Left lung (tissue), 10 donors: Measurements from ENCODE around the gene RAB40C. TPM values are rescaled to one million over a fixed set of nuclear protein-coding genes. Genes with fewer than 3 reads are reported as not detected.

Experiments used
- ATAC-seq: fragments of 200-7000 bp; cut with Tn5 transposase; one replicate; pipeline ENCODE4 v1.9.1; 2020; ENCODE audit warnings: moderate library complexity
- DNase-seq, 4 donors: peaks; one replicate each; pipeline ENCODE4 v3.0.0-alpha.2; 2013 to 2020
- H3K27ac ChIP-seq, 2 donors: fragments of 200-600 bp; sonication (generic) in 1 of 2; one replicate each; pipeline versions ENCODE4 v1.5.0 to v1.8.0; 2020 to 2021
- H3K27me3 ChIP-seq, 2 donors: fragments of 200-600 bp; sonication (generic) in 1 of 2; one replicate each; pipeline versions ENCODE4 v1.5.0 to v1.8.0; 2020 to 2021
- H3K36me3 ChIP-seq, 2 donors: fragments of 200-600 bp; sonication (generic) in 1 of 2; one replicate each; pipeline versions ENCODE4 v1.5.0 to v1.8.0; 2020 to 2021
- H3K4me1 ChIP-seq, 2 donors: fragments of 200-600 bp; one replicate each; pipeline ENCODE4 v1.8.0; 2021
- H3K4me3 ChIP-seq, 2 donors: fragments of 200-600 bp; sonication (generic) in 1 of 2; one replicate each; pipeline versions ENCODE4 v1.5.0 to v1.8.0; 2020 to 2021; ENCODE audit warnings: mild to moderate bottlenecking in 1 of 2
- H3K9me3 ChIP-seq, 2 donors: fragments of 200-600 bp; sonication (generic) in 1 of 2; one replicate each; pipeline versions ENCODE4 v1.5.0 to v1.8.0; 2020 to 2021
- intact Hi-C, 2 donors: fragments of 100-400 bp; cut with DNase I; formaldehyde crosslinking; loops; one replicate each; pipeline versions ENCODE4 v1.11.2 to v1.14.2; 2022
- polyA plus RNA-seq, 6 donors: library from polyadenylated mRNA; unstranded; fragments of 120-200 nt; gene quantifications; one replicate each; pipeline ENCODE4 v1.2.1, GENCODE V29; 2013; ENCODE audit not compliant: insufficient read length in 6 of 6
- total RNA-seq, 2 donors: library from RNA; stranded (reverse); fragmentation: NEBNext Ultra II Directional; extraction: Animal tissue kit (Norgen Biotek cat#: 25700); gene quantifications; one replicate each; pipeline ENCODE4 v1.2.1, GENCODE V29; 2021
- TF ChIP-seq, protein P1 (sequence below), 2 donors: fragments of 200-600 bp; sonication (generic) in 1 of 2; IDR thresholded peaks; one replicate each; pipeline versions ENCODE4 v1.5.0 to v1.8.0; 2021; ENCODE audit warnings: antibody characterized with exemption in 2 of 2
- donor health status: DM: no; HTN: yes; CAD: no.
- donor health status: DM: no; HTN: no; CAD: no.

Gene RAB40C
- total and polyA plus RNA-seq, 8 donors, result 17.6 to 32.9 (median 25.9) TPM

DNA sequence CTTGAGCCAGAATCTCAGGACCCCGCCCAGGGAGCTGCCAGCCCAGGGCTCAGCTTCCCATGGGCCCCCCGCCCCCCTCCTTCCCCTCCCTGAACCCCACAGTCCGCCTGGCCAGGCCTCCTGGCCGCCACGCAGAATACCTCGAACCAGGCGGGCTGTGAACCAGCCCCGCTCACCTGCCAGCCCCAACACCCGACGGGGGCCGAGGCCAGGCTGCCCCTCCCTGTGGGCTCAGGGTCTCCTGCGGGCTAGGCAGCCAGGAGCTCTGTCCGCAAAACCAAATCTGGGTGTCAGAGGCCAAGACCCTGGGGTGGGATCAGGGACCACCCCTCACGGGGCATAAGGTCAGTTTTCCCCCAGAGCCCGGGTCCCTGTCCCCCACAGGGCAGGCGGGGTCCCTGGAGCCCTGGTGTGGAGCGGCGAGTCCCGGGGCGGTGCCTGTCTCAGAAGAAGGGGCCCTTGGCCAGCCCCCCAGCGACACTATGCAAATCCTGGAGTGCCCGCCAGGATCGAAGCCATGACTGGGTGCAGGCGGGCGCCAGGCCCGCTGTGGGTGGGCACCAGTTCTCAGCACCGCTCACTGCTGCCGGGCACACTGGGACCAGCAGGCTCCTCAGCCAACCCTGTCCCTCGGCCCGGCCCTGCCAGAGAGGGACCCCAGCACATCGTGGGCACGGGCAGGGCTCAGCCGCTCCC is 36.1 kb upstream of the RAB40C start:
- ATAC-seq, result no peak
- peaks cover 0 to 51% of the 10 kb centered on the region in 2 donors for H3K36me3 ChIP-seq
- no peak for DNase-seq
- TF ChIP-seq, protein P1, sequence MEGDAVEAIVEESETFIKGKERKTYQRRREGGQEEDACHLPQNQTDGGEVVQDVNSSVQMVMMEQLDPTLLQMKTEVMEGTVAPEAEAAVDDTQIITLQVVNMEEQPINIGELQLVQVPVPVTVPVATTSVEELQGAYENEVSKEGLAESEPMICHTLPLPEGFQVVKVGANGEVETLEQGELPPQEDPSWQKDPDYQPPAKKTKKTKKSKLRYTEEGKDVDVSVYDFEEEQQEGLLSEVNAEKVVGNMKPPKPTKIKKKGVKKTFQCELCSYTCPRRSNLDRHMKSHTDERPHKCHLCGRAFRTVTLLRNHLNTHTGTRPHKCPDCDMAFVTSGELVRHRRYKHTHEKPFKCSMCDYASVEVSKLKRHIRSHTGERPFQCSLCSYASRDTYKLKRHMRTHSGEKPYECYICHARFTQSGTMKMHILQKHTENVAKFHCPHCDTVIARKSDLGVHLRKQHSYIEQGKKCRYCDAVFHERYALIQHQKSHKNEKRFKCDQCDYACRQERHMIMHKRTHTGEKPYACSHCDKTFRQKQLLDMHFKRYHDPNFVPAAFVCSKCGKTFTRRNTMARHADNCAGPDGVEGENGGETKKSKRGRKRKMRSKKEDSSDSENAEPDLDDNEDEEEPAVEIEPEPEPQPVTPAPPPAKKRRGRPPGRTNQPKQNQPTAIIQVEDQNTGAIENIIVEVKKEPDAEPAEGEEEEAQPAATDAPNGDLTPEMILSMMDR (IDR thresholded peaks at IDR 0.05), result no peak
- no peak overlapping the region for H3K4me3 ChIP-seq
- intact Hi-C loops, result no loop called here
- no peak overlapping the region for H3K27ac ChIP-seq
- H3K9me3 ChIP-seq, result no peaks in the 10 kb centered on the region
- H3K27me3 ChIP-seq, result peaks cover 4 to 20% of the 10 kb centered on the region in 2 donors
- H3K4me1 ChIP-seq, result no peaks in the 10 kb centered on the region

DNA sequence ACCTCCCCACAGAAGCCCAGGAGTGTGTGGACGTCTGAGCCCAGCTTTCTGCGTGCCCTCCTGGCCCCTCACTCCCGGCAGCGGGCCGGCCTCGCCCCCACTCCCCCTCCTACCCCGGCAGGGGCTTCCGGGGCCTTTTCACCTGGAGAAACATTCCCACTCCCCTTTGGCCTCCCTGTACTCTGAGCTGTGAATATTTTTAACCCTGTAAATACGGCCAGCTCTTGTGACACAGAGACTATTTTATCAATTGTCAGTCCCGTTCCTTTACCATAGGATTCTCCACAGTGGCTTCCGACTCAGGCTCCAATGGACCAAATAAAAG is 35.6 kb upstream of the RAB40C start:
- TF ChIP-seq, protein P1 (IDR thresholded peaks at IDR 0.05), result no peak
- H3K27ac ChIP-seq, result no peak overlapping the region
- H3K27me3 ChIP-seq, result peaks cover 8 to 25% of the 10 kb centered on the region in 2 donors
- ATAC-seq, result no peak
- H3K9me3 ChIP-seq, result no peaks in the 10 kb centered on the region
- H3K4me3 ChIP-seq, result no peak overlapping the region
- intact Hi-C loops, result no loop called here
- no peaks in the 10 kb centered on the region for H3K4me1 ChIP-seq
- peaks cover 0 to 45% of the 10 kb centered on the region in 2 donors for H3K36me3 ChIP-seq
- no peak for DNase-seq

DNA sequence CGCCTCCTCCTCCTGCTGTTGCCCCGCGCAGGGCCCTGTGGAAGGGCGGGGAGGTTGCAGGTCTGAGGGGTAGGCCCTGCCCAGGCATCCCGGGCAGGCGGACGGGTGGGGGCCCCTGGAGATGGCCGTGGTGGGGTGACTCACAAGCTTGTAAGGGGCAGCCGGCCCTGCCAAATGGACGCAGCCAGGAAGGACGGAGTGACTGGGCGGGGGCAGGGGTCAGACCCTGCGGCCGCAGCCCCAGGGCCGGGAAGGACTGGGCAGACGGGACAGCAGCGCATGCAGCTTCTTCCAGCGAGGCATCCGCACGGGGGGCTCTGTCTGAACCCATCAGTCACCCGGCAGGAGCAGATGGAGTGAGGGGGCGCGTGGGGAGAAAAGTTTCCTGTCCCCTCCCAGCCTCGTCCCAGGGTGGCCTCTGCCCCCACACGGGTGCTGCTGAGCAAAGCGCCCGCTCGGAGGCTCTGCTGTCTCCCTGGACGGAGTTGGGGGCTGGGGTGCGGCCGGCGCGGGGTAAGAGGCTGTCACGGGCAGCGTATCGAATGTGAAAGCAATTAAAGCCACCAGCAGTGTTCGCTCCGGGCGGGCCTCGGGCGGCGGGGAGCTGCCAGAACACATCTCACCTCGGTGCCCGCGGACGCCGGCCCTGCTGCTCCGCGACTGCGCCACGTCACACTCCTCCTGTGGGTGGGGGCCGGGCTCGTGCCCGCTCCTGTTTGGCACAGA is 35.1 kb upstream of the RAB40C start:
- no peak for DNase-seq
- no peak overlapping the region for H3K27ac ChIP-seq
- H3K4me3 ChIP-seq, result no peak overlapping the region
- TF ChIP-seq, protein P1 (IDR thresholded peaks at IDR 0.05), result no peak
- intact Hi-C loops, result no loop called here
- H3K9me3 ChIP-seq, result no peaks in the 10 kb centered on the region
- peaks cover 14 to 31% of the 10 kb centered on the region in 2 donors for H3K27me3 ChIP-seq
- H3K36me3 ChIP-seq, result peaks cover 0 to 40% of the 10 kb centered on the region in 2 donors
- ATAC-seq, result no peak
- H3K4me1 ChIP-seq, result peaks cover 0 to 5% of the 10 kb centered on the region in 2 donors

DNA sequence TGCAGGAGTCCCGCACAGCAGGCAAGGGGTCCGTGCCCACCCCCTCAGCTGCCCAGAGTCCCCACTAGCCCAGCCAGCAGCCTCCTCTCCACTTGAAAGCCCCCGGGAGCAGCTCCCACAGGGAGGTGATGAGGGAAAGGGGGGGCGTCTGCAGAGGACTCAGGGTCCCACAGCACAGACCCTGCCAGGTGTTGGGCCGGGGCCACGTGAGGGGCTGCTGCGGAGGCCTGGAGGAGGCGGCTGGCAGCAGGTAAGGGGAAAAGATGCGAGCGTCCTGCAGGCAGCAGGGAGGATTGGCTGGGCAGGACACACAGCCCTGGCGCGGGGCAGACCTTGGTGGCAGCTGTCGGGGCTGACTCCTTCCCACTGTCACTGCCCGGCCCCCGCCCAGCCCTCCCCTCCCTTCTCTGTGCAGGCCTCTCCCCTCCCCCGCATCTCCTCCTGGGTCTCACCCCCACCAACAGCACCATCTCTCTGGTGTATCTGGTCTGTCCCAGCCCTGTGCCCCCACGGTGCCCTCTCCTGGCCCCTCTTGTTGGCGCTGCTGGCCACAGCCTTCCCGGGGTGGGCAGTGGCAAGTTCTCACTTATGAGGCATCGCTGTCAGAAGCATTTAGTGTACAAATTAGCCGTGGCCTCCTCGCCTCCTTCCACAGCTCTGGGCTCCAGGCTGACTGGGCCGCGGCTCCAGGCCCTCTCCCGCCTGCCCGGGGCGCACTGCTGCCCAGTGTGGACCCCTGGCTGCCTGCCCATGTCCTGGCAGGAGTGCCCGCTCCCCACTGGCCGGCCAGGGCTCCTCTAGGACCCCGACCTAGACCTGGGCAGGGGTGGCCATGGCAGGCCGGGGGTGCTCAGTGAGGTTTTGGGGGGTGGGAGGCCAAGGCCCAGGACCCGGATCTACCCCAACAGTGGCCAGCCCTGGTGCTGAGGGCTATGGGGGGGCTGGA is 34.1 kb upstream of the RAB40C start:
- Histone ChIP-seq H3K4me3 (no peak overlapping the region), H3K36me3 (peaks cover 0 to 34% of the 10 kb centered on the region in 2 donors), H3K27ac (no peak overlapping the region), H3K27me3 (peaks cover 17 to 41% of the 10 kb centered on the region in 2 donors), H3K9me3 (no peaks in the 10 kb centered on the region), H3K4me1 (peaks cover 0 to 7% of the 10 kb centered on the region in 2 donors)
- intact Hi-C loops, result no loop called here
- DNase-seq (no peak), ATAC-seq (no peak)
- TF ChIP-seq, protein P1 (IDR thresholded peaks at IDR 0.05), result no peak
